K562 (cell line): ENCODE measurements around the gene RNF6. TPM values are rescaled to one million over a fixed set of nuclear protein-coding genes. Genes with fewer than 3 reads are reported as not detected.

ENCODE experiments used
- ARNT ChIP-seq, 2 experiments: fragments of 450-650 bp; IDR thresholded peaks; 2 replicates each; pipeline ENCODE4 v1.6.1; 2016; ENCODE audit warnings: mild to moderate bottlenecking in 1 of 2
- BHLHE40 ChIP-seq: IDR thresholded peaks from 2 replicates; pipeline ENCODE4 v1.6.1; 2011; ENCODE audit warnings: low read length, improper control_type of control experiment
- CBFB ChIP-seq: sonication (generic); formaldehyde crosslinking; IDR thresholded peaks from 2 replicates; pipeline ENCODE4 v1.4.0; 2020; ENCODE audit warnings: mild to moderate bottlenecking, missing genetic modification reagents
- GATAD2A ChIP-seq: fragments of 450-650 bp; IDR thresholded peaks from 2 replicates; pipeline ENCODE4 v1.6.1; 2017
- HMBOX1 ChIP-seq: sonication (generic); IDR thresholded peaks from 2 replicates; pipeline ENCODE4 v1.6.1; 2016
- MED1 ChIP-seq: sonication (generic); formaldehyde crosslinking; IDR thresholded peaks from 2 replicates; pipeline ENCODE4 v1.8.1; 2023; ENCODE audit warnings: missing genetic modification reagents, borderline replicate concordance
- MTA1 ChIP-seq: fragments of 450-650 bp; IDR thresholded peaks from 2 replicates; pipeline ENCODE4 v1.6.1; 2017; ENCODE audit warnings: borderline replicate concordance
- MTA2 ChIP-seq: fragments of 450-650 bp; IDR thresholded peaks from 2 replicates; pipeline ENCODE4 v1.6.1; 2016; ENCODE audit warnings: low read depth
- RNF219 ChIP-seq: fragments of 250-450 bp; sonication (Bioruptor Pico); IDR thresholded peaks from 2 replicates; pipeline ENCODE4 v1.5.0; 2022; ENCODE audit warnings: mild to moderate bottlenecking
- SMAD4 ChIP-seq: fragments of 250-450 bp; sonication (Bioruptor Pico); conservative IDR thresholded peaks from 2 replicates; pipeline ENCODE4 v1.8.0; 2021; ENCODE audit warnings: inconsistent platforms, mild to moderate bottlenecking, moderate library complexity
- ZNF609 ChIP-seq: sonication (generic); formaldehyde crosslinking; IDR thresholded peaks from 2 replicates; pipeline ENCODE4 v1.8.1; 2023; ENCODE audit warnings: missing genetic modification reagents, mild to moderate bottlenecking, borderline replicate concordance
- polyA plus RNA-seq, 8 experiments: library from polyadenylated mRNA; depleted of rRNA in 4 of 8; stranded (reverse) in 5 of 8; unstranded in 3 of 8; fragments of >200 nt; fragmentation: Nextera tagmentation in 2 of 8; fragmentation: Illumina TruSeq in 1 of 8; extraction: Ambion mirVana in 2 of 8; extraction: Trizol in 1 of 8; gene quantifications; 2 replicates each; pipeline versions ENCODE4 v1.2.1 to v1.2.3, GENCODE V29; 2011 to 2014; ENCODE audit warnings: inconsistent platforms in 1 of 8, missing spikeins in 1 of 8
- total RNA-seq, 7 experiments: library from RNA; depleted of rRNA in 6 of 7; stranded (reverse); fragments of >200 nt in 6 of 7; fragmentation: Illumina TruSeq in 2 of 7; extraction: Trizol in 2 of 7; gene quantifications; 2 replicates each; pipeline versions ENCODE4 v1.2.1 to v1.2.3, GENCODE V29; 2011 to 2021; ENCODE audit warnings: low replicate concordance in 1 of 7
- TF ChIP-seq, protein P1 (sequence below): fragments of 250-450 bp; sonication (Bioruptor Pico); IDR thresholded peaks from 2 replicates; pipeline ENCODE4 v1.5.0; 2020; ENCODE audit warnings: mild to moderate bottlenecking, borderline replicate concordance
- TF ChIP-seq, protein P2 (sequence below): fragments of 150-350 bp; IDR thresholded peaks from 2 replicates; pipeline ENCODE4 v1.6.1; 2014; ENCODE audit warnings: low read depth, mild to moderate bottlenecking, low read length, borderline replicate concordance

The RNF6 gene
- total and polyA plus RNA-seq, 9 of the 15 experiments (the other 6 are each of a cell fraction or from before 2014, with no cell fraction given), result 12.0 to 31.4 (median 22.3) TPM

DNA sequence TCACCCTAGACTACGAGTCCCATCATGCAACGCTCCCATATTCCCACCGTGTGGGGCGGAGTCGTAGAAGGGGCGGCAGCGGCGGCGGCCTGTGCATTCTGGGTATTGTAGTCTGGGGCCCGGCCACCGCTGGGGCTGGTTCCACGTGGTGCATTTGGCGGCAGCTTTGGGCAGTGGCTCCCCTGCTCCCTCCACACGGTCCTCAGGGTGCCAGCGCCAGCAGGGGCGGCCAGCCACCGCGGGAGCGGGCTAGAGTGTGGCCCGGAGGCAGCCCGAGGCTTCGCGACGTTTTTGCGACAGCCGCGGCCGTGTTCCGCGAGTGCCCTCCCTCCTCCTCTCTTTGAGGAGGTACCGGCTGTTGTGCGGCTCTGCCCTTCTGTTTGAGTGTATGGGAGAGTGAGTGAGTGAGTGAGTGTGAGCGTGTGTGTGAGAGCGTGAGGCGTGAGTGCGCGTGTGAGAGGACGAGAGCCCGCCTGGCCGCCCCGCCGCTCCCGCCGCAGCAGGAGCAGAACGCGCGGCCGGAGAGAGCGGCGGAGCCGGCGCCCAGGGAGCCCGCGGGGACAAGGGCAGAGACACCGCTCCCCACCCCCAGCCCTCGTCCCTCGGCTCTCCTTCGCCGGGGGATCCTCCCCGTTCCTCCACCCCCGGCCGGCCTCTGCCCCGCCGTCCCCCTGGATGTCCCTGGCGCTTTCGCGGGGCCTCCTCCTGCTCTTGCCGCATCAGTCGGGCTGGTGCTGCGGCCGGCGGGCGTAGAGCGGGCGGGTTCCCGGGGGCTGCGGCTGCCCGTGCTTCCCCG lies 31.9 kb upstream of the RNF6 start, which contains the start of gene CDK8 (continued):
- TF ChIP-seq, protein P1, sequence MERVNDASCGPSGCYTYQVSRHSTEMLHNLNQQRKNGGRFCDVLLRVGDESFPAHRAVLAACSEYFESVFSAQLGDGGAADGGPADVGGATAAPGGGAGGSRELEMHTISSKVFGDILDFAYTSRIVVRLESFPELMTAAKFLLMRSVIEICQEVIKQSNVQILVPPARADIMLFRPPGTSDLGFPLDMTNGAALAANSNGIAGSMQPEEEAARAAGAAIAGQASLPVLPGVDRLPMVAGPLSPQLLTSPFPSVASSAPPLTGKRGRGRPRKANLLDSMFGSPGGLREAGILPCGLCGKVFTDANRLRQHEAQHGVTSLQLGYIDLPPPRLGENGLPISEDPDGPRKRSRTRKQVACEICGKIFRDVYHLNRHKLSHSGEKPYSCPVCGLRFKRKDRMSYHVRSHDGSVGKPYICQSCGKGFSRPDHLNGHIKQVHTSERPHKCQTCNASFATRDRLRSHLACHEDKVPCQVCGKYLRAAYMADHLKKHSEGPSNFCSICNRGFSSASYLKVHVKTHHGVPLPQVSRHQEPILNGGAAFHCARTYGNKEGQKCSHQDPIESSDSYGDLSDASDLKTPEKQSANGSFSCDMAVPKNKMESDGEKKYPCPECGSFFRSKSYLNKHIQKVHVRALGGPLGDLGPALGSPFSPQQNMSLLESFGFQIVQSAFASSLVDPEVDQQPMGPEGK (CRISPR knock-in tag), result no peak
- TF ChIP-seq HMBOX1 (no peak), ZNF609 (CRISPR knock-in tag) (no peak), MTA2 (no peak), RNF219 (CRISPR knock-in tag) (no peak), MTA1 (no peak), BHLHE40 (no peak), GATAD2A (no peak), ARNT (IDR thresholded peaks at IDR 0.05) (no peak), CBFB (no peak), SMAD4 (CRISPR knock-in tag) (no peak), MED1 (CRISPR knock-in tag) (no peak)
- TF ChIP-seq, protein P2, sequence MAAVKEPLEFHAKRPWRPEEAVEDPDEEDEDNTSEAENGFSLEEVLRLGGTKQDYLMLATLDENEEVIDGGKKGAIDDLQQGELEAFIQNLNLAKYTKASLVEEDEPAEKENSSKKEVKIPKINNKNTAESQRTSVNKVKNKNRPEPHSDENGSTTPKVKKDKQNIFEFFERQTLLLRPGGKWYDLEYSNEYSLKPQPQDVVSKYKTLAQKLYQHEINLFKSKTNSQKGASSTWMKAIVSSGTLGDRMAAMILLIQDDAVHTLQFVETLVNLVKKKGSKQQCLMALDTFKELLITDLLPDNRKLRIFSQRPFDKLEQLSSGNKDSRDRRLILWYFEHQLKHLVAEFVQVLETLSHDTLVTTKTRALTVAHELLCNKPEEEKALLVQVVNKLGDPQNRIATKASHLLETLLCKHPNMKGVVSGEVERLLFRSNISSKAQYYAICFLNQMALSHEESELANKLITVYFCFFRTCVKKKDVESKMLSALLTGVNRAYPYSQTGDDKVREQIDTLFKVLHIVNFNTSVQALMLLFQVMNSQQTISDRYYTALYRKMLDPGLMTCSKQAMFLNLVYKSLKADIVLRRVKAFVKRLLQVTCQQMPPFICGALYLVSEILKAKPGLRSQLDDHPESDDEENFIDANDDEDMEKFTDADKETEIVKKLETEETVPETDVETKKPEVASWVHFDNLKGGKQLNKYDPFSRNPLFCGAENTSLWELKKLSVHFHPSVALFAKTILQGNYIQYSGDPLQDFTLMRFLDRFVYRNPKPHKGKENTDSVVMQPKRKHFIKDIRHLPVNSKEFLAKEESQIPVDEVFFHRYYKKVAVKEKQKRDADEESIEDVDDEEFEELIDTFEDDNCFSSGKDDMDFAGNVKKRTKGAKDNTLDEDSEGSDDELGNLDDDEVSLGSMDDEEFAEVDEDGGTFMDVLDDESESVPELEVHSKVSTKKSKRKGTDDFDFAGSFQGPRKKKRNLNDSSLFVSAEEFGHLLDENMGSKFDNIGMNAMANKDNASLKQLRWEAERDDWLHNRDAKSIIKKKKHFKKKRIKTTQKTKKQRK, result no peak
